ENCODE data around the gene G6PC3.

The G6PC3 gene

GRCh38 chr17:44102849-44103622, 32.5 kb downstream of the G6PC3 start:
- ChIA-PET POLR2A (interaction anchor here (0.5 kb wide), 1 partner anchor 115 kb away, joined by 3 read pairs; no protein-coding TSS in a partner anchor), CTCF (interaction anchor here (1.4 to 4.4 kb wide), 2 partner anchors 9 to 13 kb away, joined by 5 to 37 read pairs; no protein-coding TSS in a partner anchor)
- DNase-seq (ENCODE audit: extremely low spot score) = no peak
- TF ChIP-seq CTCF (IDR thresholded peaks at IDR 0.05; ENCODE audit: control extremely low read depth, extremely low read depth, low read depth, missing control alignments) = no peak

GRCh38 chr17:44105483-44105882, 34.9 kb downstream of the G6PC3 start:
- no peak for TF ChIP-seq CTCF (IDR thresholded peaks at IDR 0.05; ENCODE audit: control extremely low read depth, extremely low read depth, low read depth, missing control alignments)
- CTCF ChIA-PET = interaction anchor here (1.2 to 3.8 kb wide), 2 partner anchors 11 to 18 kb away, joined by 5 to 27 read pairs; partner anchors contain the start of gene HDAC5
- POLR2A ChIA-PET = no interaction called here

GRCh38 chr17:44105941-44106340, 35.4 kb downstream of the G6PC3 start:
- ChIA-PET POLR2A (no interaction called here), CTCF (interaction anchor here (1.2 to 3.8 kb wide), 3 partner anchors 9 to 17 kb away, joined by 4 to 27 read pairs (median 5); partner anchors contain the start of gene HDAC5)
- DNase-seq (ENCODE audit: extremely low spot score) = no peak
- no peak for TF ChIP-seq CTCF (IDR thresholded peaks at IDR 0.05; ENCODE audit: control extremely low read depth, extremely low read depth, low read depth, missing control alignments)

More at GRCh38 chr17:44105483-44105882, 34.9 kb downstream of the G6PC3 start:
- DNase-seq (ENCODE audit: extremely low spot score) = no peak

DNA sequence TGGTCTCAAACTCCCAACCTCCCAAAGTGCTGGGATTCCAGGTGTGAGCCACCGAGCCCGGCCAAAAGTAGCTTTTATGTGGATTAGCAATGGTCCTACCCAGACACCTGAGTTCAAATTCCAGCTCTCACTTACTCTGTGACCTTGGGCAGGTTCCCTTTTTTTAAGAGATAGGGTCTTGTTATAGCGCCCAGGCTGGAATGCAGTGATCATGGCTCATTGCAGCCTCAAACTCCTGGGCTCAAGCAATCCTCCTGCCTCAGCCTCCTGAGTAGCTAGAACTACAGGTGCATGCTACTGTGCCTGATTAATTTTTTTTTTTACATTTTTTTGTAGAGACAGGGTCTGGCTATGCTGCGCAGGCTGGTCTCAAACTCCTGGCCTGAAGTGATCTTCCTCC, 36.3 kb downstream of the G6PC3 start:
- DNase-seq (ENCODE audit: extremely low spot score) = no peak
- TF ChIP-seq CTCF (IDR thresholded peaks at IDR 0.05; ENCODE audit: control extremely low read depth, extremely low read depth, low read depth, missing control alignments) = no peak
- ChIA-PET POLR2A (no interaction called here), CTCF (interaction anchor here (0.8 to 3.8 kb wide), 4 partner anchors 8 to 13 kb away, joined by 3 to 27 read pairs (median 4); no protein-coding TSS in a partner anchor)

DNA sequence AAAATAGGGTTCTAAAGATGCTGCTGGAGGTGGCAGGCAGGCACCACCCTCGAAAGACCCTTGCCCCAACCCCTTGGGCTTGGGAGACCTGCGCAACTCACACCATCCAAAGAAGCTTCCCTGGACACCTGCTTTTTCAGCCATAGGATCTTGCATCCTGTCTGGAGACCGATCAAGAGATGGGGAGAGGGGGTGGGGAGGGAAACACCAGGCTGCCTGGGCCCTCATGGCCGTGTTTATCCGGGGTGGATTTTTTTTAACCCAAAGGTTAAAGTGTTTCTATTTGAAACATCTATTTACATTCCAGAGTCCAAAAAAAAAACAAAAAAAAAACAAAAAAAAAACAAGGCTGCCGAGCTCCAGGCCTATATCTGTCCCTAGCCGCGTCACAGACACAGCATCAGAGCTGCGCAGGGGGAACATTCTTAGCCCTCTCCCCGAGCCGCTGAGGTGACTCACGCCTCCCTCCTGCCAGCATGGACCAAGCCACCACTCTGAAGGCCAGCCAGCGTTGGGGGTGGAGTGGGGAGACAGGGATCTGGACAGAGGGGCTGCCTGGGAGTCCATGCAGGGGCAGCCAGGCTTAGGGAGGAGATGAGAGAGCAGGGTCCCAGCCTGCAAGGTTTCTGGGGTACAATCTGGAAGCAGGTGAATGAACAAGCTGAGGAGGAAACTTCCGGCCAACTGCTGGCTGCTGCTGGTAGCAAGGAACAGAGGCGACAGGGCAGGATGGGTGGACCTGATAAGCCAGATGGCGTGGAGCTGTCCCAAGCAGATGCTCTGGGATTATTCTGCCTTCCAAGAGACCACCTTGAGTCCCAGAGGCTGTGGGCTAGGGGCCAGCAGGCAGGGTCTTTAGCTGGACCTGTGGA, 38.1 kb downstream of the G6PC3 start:
- no peak for TF ChIP-seq CTCF (IDR thresholded peaks at IDR 0.05; ENCODE audit: control extremely low read depth, extremely low read depth, low read depth, missing control alignments)
- ChIA-PET CTCF (interaction anchor here (2.2 to 3.8 kb wide), 3 partner anchors 8 to 25 kb away, joined by 7 to 27 read pairs (median 7); partner anchors contain the start of gene HDAC5), POLR2A (no interaction called here)
- DNase-seq (ENCODE audit: extremely low spot score) = no peak

DNA sequence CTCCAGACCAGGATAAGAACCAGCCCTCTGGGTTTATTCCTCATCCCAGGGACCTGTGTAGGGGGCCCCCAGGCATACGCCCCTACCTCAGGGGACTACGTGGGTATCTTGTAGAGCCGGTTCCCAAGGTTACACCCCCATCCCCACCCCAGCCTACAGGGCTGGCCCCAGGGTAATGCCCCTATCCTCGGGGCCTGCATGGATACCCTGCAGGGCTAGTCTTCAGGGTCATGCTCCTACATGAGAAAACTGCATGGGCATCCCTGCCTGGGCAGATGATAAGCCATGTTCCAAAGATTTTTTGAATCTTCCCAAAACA, 38.7 kb downstream of the G6PC3 start:
- TF ChIP-seq CTCF (IDR thresholded peaks at IDR 0.05; ENCODE audit: control extremely low read depth, extremely low read depth, low read depth, missing control alignments) = no peak
- ChIA-PET POLR2A (no interaction called here), CTCF (interaction anchor here (2.2 to 3.7 kb wide), 2 partner anchors 14 to 26 kb away, joined by 7 read pairs; partner anchors contain the start of gene HDAC5)

More for the DNA sequence above, 38.7 kb downstream of the G6PC3 start:
- DNase-seq (ENCODE audit: extremely low spot score) = no peak

Data from GM10248 (cell line).